Measurements from ENCODE around the gene ABCA5.

Gene ABCA5

GRCh38 chr17:69254187-69254586, 72.7 kb downstream of the ABCA5 start:
- no peak for DNase-seq

- DNase-seq: no peak
These were observed 76.3 kb downstream of the ABCA5 start for GRCh38 chr17:69250641-69251040.

GRCh38 chr17:69246726-69247375, 80.1 kb downstream of the ABCA5 start:
- DNase-seq: peak; percentile 57 to 79 (median 74)

GRCh38 chr17:69246202-69246601, 80.7 kb downstream of the ABCA5 start:
- no peak for DNase-seq

GRCh38 chr17:69245617-69246016, 81.3 kb downstream of the ABCA5 start:
- no peak for DNase-seq

GRCh38 chr17:69239611-69240600, 87.0 kb downstream of the ABCA5 start:
- DNase-seq: peak in 1 of 3 donors; percentile 2

- no peak for DNase-seq
These were observed 90.0 kb downstream of the ABCA5 start for GRCh38 chr17:69236946-69237345.

GRCh38 chr17:69236464-69236863, 90.5 kb downstream of the ABCA5 start:
- DNase-seq: no peak

GRCh38 chr17:69235338-69236058, 91.4 kb downstream of the ABCA5 start:
- DNase-seq: peak; percentile 90 to 96 (median 94)

GRCh38 chr17:69232650-69233049, 94.3 kb downstream of the ABCA5 start:
- no peak for DNase-seq

GRCh38 chr17:69231521-69231920, 95.4 kb downstream of the ABCA5 start:
- DNase-seq: no peak

GRCh38 chr17:69230939-69231338, 96.0 kb downstream of the ABCA5 start:
- DNase-seq: no peak

- no peak for DNase-seq
These were observed 98.4 kb downstream of the ABCA5 start, which contains the start of gene ABCA10 for GRCh38 chr17:69228576-69228975. ABCA10 (minus strand) TSS chr17:69228824; CDS start chr17:69225358, 3,466 bp downstream.

GRCh38 chr17:69228018-69228417, 98.9 kb downstream of the ABCA5 start:
- DNase-seq: no peak

GRCh38 chr17:69227541-69227940, 99.4 kb downstream of the ABCA5 start:
- peak in 2 of 3 donors; percentile 7 to 28 for DNase-seq

GRCh38 chr17:69223809-69224208, 103.1 kb downstream of the ABCA5 start:
- DNase-seq: no peak

- no peak for DNase-seq
These were observed 104.2 kb downstream of the ABCA5 start for GRCh38 chr17:69222707-69223258.

GRCh38 chr17:69220098-69220497, 106.8 kb downstream of the ABCA5 start:
- DNase-seq: no peak

GRCh38 chr17:69218986-69219385, 107.9 kb downstream of the ABCA5 start:
- DNase-seq: no peak

- DNase-seq: no peak
These were observed 113.7 kb downstream of the ABCA5 start for GRCh38 chr17:69213059-69213813.

GRCh38 chr17:69208640-69209039, 118.3 kb downstream of the ABCA5 start:
- no peak for DNase-seq

GRCh38 chr17:69207151-69207550, 119.8 kb downstream of the ABCA5 start:
- peak in 1 of 3 donors; percentile 33 for DNase-seq
